NCI-H1092 (cell line): ENCODE data around the gene ZNF217.
"Not testable (repeated sequence)": the region's sequence is repeated elsewhere in the genome, so short reads cannot be mapped to it uniquely, and the experiment has no call there.

Source experiments
- DNase-seq: peaks from one replicate; lab custom pipeline; 2025; lab: John Stamatoyannopoulos, UW

The ZNF217 gene

GRCh38 chr20:53621482-53622246 lies 28.0 kb upstream of the ZNF217 start:
- no peak for DNase-seq

DNA sequence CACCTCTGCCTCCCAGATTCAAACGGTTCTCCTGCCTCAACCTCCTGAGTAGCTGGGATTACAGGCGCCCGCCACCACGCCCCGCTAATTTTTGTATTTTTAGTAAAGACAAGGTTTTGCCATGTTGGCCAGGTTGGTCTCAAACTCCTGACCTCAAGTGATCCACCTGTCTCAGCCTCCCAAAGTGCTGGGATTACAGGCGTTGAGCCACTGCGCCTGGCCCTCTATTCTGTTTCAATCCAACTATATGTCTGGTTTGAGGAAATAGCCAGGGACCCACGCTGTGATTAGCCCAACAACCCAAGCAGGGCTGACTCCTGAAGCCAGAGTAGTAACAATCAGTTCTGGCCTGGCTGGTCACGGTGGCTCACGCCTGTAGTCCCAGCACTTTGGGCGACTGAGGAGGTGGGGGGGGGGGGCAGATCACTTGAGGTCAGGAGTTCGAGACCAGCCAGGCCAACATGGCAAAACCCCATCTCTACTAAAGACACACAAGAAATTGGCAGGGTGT lies 24.9 kb upstream of the ZNF217 start:
- DNase-seq: not testable (repeated sequence)

DNA sequence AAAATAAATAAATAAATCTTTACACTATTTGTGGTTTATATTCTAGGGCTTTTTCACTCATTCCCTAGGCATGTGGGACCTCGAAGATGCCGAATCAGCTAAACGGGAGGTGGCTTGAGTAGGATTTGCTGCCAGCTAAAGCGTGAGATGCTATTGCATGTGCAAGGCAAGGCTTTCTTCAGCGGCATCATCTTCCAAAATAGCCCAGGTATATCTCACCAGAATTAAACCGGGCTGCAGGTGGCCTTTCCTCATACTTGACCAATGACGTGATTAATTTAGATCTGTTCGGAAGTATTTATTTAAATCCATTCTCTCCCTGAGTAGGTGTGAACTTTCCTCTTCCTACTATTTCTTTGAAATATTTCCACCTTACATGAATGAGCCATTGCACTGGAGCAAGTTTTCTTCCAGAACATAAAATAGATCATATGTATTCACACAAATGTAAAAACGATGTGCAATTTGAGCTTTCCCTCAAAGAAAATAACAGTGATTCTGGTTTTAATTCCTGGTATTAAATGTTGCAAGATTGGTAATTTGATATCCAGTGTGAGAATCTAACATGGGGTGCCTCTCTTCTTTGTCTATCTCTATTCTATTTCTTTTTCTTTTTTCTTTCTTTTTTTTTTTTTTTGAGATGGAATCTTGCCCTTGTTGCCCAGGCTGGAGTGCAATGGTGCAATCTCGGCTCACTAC lies 24.3 kb upstream of the ZNF217 start:
- no peak for DNase-seq

- DNase-seq: not testable (repeated sequence)
These were observed 22.9 kb upstream of the ZNF217 start for GRCh38 chr20:53616489-53616888.

DNA sequence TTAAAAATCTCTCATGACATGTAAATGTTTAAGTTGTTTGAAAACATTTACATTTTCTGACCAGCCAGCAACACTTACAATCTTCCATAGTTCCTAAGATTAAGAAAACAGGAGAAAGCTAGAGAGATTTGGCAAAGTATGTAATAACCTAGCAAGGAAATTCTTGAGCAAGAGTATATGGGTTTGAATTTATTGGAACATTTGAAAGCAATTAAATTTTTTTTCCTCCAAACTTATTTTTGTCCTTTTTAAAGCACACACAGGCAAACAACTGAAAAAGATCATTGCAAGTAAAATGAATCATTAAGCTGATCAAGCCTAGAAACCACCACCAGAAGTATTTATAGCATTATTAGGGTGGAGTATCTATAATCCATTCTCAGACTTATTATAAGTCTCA lies 20.1 kb upstream of the ZNF217 start:
- DNase-seq: no peak

DNA sequence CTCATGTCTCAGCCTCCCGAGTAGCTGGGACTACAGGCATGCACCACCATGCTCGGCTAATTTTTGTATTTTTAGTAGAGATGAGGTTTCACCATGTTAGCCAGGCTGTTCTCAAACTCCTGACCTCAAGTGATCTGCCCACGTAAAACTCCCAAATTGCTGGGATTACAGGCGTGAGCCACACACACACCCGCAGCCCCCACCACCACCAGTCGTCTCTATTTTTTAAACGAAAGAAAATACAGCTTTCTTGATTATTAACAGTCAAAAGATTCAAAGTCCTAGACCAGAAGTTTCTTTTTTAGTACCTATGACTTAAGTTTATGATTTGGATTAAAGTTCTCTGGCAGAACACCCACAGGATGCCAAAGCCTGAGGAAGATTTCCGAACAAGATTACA lies 18.6 kb upstream of the ZNF217 start:
- not testable (repeated sequence) for DNase-seq

DNA sequence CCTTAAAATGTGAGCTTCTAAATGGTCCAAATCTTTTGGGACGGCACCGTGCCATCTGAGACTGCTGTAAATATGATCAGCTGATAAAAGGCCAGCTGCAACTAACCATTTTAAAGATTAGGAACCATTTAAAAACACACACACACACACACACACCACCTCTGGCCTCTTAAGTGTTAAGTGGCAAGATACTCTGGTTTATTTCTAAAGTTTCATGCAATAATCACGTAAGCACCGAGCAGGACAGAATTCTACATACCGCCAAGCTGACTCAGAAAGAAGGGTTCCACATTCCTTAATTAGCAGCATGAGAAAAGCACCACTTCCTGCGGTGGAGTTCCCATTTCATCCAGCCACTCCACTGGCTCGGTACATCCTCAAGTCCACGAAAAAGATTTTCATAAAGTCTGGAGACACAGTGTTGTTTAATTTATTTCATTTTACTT lies 17.8 kb upstream of the ZNF217 start:
- no peak for DNase-seq

GRCh38 chr20:53609491-53610445 lies 16.1 kb upstream of the ZNF217 start:
- DNase-seq: peak; percentile 43

GRCh38 chr20:53608456-53609452 lies 15.1 kb upstream of the ZNF217 start:
- DNase-seq: no peak

GRCh38 chr20:53608071-53608455 lies 14.4 kb upstream of the ZNF217 start:
- no peak for DNase-seq

- no peak for DNase-seq
These were observed 12.8 kb upstream of the ZNF217 start for GRCh38 chr20:53606364-53606985.

- DNase-seq: not testable (repeated sequence)
These were observed 11.8 kb upstream of the ZNF217 start for GRCh38 chr20:53605401-53605800.

GRCh38 chr20:53604846-53605245 lies 11.2 kb upstream of the ZNF217 start:
- DNase-seq: not testable (repeated sequence)

- no peak for DNase-seq
These were observed 9.0 kb upstream of the ZNF217 start for GRCh38 chr20:53602661-53603060.

DNA sequence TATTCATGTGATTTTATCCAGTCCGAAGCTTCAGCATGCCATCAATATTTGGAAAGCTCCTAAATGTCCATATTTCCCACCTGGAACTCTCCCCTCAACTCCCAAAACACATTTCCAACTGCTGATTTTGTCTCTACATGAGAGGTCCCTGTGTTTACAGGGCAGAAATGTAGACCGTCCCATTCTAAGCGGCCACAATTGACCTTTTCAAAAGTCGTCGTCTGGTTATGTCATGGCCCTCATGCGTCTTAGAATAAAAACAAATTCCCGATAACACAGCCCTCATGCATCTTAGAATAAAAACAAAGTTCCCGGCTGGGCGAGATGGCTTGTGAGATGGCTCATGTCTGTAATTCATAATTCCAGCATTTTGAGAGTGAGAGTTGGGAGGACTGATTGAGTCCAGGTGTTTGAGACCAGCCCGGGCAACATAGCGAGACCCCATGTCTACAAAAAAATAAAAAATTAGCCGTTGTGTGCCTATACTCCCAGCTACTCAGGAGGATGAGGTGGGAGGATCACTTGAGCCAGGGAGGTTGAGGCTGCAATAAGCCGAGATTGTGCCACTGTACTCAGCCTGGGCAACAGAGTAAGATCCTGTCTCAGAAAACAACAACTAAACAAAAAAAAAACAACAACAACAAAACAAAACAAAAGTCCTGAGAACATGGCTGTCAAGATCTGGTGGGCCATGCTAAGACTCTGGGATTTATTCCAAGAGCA lies 6.4 kb upstream of the ZNF217 start:
- no peak for DNase-seq

GRCh38 chr20:53599378-53599777 lies 5.7 kb upstream of the ZNF217 start:
- DNase-seq: no peak

DNA sequence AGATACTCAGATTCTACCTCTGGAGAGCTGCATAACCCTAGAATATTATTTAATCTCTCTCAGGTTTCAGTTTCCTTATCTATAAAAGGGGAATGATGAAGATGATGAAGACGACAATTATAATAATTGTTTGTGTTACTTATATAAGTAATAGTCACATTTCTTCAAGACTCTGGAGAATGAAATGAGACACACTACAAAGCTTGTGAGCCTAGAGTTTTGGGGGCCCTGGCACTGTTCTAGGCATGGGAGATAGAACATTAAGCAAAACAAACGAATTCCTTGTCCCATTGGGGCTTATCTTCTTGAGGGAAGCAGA lies 5.4 kb upstream of the ZNF217 start:
- no peak for DNase-seq

DNA sequence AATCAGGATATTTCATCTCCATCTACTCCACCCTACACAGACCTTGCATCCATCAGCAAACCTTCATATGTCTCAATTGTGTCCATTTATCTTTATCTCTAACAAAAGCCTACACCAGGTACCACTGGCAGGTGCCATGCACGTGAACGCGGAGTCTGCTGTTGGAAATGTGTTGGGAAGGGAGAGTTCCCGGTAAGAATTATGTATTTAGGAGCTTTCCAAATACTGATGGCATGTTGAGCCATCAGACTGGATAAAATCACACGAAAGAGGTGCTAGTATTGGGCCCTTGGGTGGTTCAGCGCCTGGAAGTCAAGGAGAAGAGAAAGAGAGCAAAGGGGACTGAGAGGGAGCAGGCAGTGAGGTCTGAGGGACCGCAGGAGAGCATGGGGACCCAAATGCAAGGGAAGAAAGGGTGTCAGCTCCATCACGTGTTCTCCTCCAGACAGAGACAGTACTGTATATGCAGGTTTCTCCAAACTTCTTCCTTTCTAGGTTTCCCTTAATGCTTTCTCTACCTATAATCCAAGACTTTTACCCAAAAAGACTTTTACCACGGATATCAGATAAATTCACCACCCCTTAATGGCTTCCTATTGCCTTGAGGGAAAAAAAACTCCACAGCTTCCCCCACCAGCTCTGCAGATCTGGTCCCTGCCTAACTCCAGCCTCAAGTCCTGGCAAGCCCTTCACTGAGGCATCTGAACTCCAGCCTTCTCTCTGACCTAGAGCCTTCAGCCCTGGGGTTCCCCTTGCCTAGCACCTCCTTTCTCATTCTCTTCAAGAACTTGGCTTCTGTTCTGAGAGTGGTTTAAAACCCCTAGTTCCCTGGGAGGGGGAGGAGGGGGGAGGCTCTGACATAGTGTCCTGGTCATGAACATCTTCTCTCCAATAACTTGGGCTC lies 4.8 kb upstream of the ZNF217 start:
- DNase-seq: no peak
